ENCODE results near the gene PRKAG2.

PRKAG2 gene

DNA sequence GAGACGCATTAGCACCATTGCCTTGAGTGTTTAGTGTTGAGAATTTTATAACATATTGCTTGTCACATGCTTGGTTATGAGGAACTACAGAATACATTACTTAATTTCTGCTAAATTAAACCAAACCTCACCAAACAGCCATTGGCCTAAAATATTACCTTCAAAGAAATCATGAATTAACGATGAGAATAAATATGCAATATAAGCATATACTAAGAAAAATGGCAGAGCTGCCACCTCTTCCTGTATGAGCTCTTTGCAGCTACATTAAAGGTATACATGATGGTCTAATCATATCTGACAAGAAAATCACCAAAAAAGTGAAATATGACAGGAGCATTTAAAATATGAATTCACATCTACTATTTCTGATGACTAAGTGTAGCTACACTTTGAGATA, 352.1 kb downstream of the PRKAG2 start:
- no peak for DNase-seq

GRCh38 chr7:151524331-151524730, 352.6 kb downstream of the PRKAG2 start:
- DNase-seq: no peak

DNA sequence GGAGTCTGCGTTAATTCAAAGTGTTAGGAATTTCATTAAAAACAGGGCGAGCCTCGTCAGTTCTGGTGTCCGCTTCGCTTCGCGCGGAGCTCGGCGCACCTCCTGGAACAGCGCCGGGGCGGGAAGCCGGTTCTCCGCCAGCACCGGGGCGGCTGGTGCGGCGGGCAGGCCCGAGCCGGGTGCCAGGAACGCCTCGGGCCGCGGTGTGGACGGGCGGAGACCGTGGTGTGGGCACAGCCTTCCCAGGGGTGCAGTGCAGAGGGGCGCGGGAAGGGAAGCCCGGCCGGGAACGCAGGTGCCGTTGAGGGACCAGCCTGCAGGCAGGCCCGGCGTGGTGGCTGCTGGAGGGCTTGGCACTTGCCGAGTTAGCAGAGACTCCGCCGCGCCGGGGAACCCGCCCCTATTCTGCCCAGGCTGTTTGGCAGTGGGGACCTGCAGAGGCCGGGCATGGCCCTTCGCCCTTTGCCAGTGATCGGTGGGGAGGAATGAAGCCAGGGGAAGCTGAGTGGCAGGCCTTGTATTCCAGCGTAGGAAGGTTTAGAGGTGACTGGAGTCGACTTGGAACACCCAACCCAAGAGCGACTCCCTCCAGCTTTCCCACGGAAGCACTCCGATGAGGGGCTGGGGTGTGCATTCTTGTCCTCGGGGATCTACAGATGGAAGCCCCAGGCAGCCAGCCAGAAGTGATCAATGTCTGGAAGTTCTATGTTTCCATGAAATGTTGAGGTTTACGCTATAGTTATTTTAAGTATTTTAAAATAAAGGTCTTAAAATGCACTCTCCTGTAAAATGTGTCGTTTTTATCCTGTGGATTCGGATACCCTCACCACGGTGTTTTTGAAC, 356.3 kb downstream of the PRKAG2 start:
- DNase-seq: peak; percentile 30

- DNase-seq: peak; percentile 98
Observed at GRCh38 chr7:151519765-151520418, 357.0 kb downstream of the PRKAG2 start, which contains the start of gene RHEB. TSS of gene RHEB (minus strand) at chr7:151519895. CDS start at chr7:151519511, 384 bp downstream.

GRCh38 chr7:151518947-151519764, 357.8 kb downstream of the PRKAG2 start:
- DNase-seq: peak; percentile 60

GRCh38 chr7:151518105-151518946, 358.6 kb downstream of the PRKAG2 start:
- peak; percentile 54 for DNase-seq

- no peak for DNase-seq
Observed at GRCh38 chr7:151517601-151518104, 359.3 kb downstream of the PRKAG2 start.

- no peak for DNase-seq
Observed at GRCh38 chr7:151515276-151515565, 361.7 kb downstream of the PRKAG2 start.

GRCh38 chr7:151514461-151515275, 362.2 kb downstream of the PRKAG2 start:
- DNase-seq: no peak

DNA sequence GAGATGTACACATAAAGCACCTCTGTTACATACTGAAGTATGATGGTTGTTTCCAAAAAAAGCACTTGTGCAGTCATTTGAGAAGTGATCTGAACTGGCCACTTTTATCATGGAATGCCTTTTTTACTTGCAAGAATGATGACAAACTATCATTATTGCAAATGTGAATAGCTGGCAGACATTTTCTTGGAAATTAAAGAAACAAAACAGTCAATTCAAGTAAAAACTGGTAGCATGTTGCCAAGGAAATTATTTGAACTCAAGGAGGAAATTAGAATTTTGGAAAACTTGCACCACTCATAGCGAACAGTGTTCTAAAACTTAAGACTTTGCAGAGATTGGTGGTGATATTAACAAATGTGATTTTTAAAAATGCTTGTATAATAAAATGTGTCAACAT, 363.8 kb downstream of the PRKAG2 start:
- no peak for DNase-seq

GRCh38 chr7:151512353-151512752, 364.6 kb downstream of the PRKAG2 start:
- no peak for DNase-seq

GRCh38 chr7:151511946-151512345, 365.0 kb downstream of the PRKAG2 start:
- DNase-seq: no peak

DNA sequence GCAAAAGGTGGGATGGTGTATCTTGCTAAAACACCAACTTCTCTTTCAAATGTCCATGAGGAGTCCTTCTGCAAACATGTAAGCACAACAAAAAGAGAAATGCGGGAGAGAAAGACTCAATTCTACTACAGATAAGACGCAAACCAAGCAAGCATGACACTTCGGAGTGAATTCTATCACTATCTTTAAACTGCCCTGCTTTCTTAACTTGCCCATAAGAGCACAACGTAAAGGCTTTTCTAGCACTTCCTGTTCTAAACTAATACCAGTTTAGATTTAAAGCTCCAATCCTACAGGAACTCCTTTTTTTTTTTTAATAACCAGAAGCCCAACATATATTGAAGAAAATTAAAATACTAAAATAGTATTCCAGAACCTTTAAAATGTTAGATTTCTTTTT, 365.6 kb downstream of the PRKAG2 start:
- no peak for DNase-seq

- no peak for DNase-seq
Observed at GRCh38 chr7:151509670-151510333, 367.1 kb downstream of the PRKAG2 start.

DNA sequence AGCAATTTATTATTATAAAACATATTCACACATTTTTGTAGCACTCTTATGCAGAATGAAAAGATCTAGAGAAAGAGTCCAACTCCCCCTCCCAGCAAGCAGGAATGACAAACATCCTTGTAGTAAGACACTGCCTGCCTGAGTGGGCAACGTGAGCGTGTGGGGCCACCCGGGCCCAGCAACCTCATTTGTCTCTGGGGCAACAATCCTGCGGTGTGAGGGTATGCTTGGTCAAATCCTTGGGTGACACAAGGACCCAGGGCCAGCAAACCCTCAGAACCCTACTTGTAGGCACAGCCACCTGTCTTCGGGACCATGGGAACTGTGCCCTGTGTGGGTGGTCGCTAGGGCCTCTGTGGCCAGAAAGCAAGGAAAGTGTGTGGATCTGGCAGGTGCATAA, 367.9 kb downstream of the PRKAG2 start:
- no peak for DNase-seq

DNA sequence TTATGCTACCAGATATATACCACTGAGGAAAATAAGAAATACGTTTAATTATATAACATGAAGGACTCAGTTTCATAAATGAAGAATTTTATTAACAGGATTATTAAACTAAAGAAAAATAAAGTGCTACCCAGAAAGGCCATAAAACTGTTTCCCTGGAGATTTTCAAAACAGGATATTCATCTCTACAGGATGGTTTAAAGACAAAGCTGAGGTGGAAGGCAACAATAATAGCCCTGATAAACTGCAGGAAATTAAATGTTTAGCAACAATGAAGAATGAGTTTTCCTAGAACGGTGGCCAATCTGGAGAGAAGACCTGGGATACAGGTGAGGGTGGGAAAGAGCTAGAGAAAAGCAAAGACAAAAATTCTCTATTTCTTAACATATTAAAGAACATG, 369.1 kb downstream of the PRKAG2 start:
- no peak for DNase-seq

- DNase-seq: no peak
Observed at GRCh38 chr7:151506901-151507382, 370.0 kb downstream of the PRKAG2 start.

Data from activated CD4-positive, alpha-beta T cell treated with anti-CD3 and anti-CD28 coated beads for 1 hour (primary cell).